GM10266 (cell line): ENCODE results near the gene GRAMD1B.
A peak's percentile ranks its signal among the peaks of the same experiment; 100 is the strongest.

Experiments
- DNase-seq: peaks from one replicate; pipeline ENCODE4 v3.0.0; 2012; ENCODE audit errors: extremely low spot score
- CTCF ChIP-seq: IDR thresholded peaks from 2 replicates; pipeline ENCODE4 v1.5.1; 2012; ENCODE audit warnings: mild to moderate bottlenecking, low read depth; ENCODE audit not compliant: control insufficient read depth, insufficient read depth; ENCODE audit errors: missing control alignments

GRAMD1B gene

GRCh38 chr11:123586568-123586967 lies 156.5 kb downstream of the GRAMD1B start:
- TF ChIP-seq CTCF: no peak

GRCh38 chr11:123587044-123587443 lies 157.0 kb downstream of the GRAMD1B start:
- DNase-seq: peak; percentile 8
- no peak for TF ChIP-seq CTCF

More at GRCh38 chr11:123586568-123586967, 156.5 kb downstream of the GRAMD1B start:
- DNase-seq: no peak

- no peak for TF ChIP-seq CTCF
- no peak for DNase-seq
These were observed 157.5 kb downstream of the GRAMD1B start for GRCh38 chr11:123587559-123587958.

GRCh38 chr11:123588117-123588863 lies 158.2 kb downstream of the GRAMD1B start:
- TF ChIP-seq CTCF: no peak
- DNase-seq: no peak

GRCh38 chr11:123588864-123589262 lies 158.8 kb downstream of the GRAMD1B start:
- TF ChIP-seq CTCF: no peak
- no peak for DNase-seq

- TF ChIP-seq CTCF: no peak
- no peak for DNase-seq
These were observed 160.3 kb downstream of the GRAMD1B start for GRCh38 chr11:123590296-123590912.

GRCh38 chr11:123593570-123593969 lies 163.5 kb downstream of the GRAMD1B start:
- no peak for DNase-seq
- TF ChIP-seq CTCF: no peak
